HepG2 (cell line): ENCODE measurements around the gene PLXDC2.

Source experiments
- EED ChIP-seq: sonication (generic); formaldehyde crosslinking; IDR thresholded peaks from 2 replicates; pipeline ENCODE4 v1.5.0; 2020; ENCODE audit warnings: mild to moderate bottlenecking, missing genetic modification reagents
- FOXP1 ChIP-seq, 2 experiments: fragments of 450-650 bp in 1 of 2; IDR thresholded peaks; 2 replicates each; pipeline ENCODE4 v1.6.1; 2017 to 2018; ENCODE audit warnings: antibody characterized with exemption in 1 of 2
- IRF2 ChIP-seq: IDR thresholded peaks from 2 replicates; pipeline ENCODE4 v1.6.1; 2018; ENCODE audit warnings: missing genetic modification reagents, missing compliant biosample characterization
- JUNB ChIP-seq: sonication (generic); formaldehyde crosslinking; IDR thresholded peaks from 2 replicates; pipeline ENCODE4 v1.8.0; 2022; ENCODE audit warnings: missing genetic modification reagents, mild to moderate bottlenecking, borderline replicate concordance
- NFIC ChIP-seq: IDR thresholded peaks from 2 replicates; pipeline ENCODE4 v1.6.1; 2012; ENCODE audit warnings: mild to moderate bottlenecking, low read length, inconsistent platforms
- NR2C2 ChIP-seq: sonication (generic); formaldehyde crosslinking; IDR thresholded peaks from 2 replicates; pipeline ENCODE4 v1.4.0; 2020; ENCODE audit warnings: missing genetic modification reagents, mild to moderate bottlenecking, moderate library complexity, borderline replicate concordance
- POLR2AphosphoS5 ChIP-seq: IDR thresholded peaks from 2 replicates; pipeline ENCODE4 v1.6.1; 2012; ENCODE audit warnings: low read depth, low read length
- RFX5 ChIP-seq: IDR thresholded peaks from 2 replicates; pipeline ENCODE4 v1.6.1; 2011; ENCODE audit warnings: low read depth, low read length, improper control_type of control experiment
- SRF ChIP-seq: IDR thresholded peaks from 2 replicates; pipeline ENCODE4 v1.6.1; 2011; ENCODE audit warnings: mild to moderate bottlenecking, low read depth, low read length, moderate library complexity
- ZNF670 ChIP-seq: sonication (generic); formaldehyde crosslinking; IDR thresholded peaks from 2 replicates; pipeline ENCODE4 v1.8.0; 2022; ENCODE audit warnings: mild to moderate bottlenecking, missing genetic modification reagents, borderline replicate concordance
- ZNF839 ChIP-seq: sonication (generic); formaldehyde crosslinking; IDR thresholded peaks from 2 replicates; pipeline ENCODE4 v1.4.0; 2020; ENCODE audit warnings: missing genetic modification reagents, mild to moderate bottlenecking, borderline replicate concordance
- TF ChIP-seq, protein P1 (sequence below): IDR thresholded peaks from 2 replicates; pipeline ENCODE4 v1.6.1; 2016; ENCODE audit warnings: low read depth, missing genetic modification reagents, missing compliant biosample characterization

GRCh38 chr10:19974138-19974537, 157.9 kb downstream of the PLXDC2 start:
- no peak for TF ChIP-seq ZNF839 (CRISPR knock-in tag)
- TF ChIP-seq IRF2 (CRISPR knock-in tag), result no peak
- TF ChIP-seq EED (CRISPR knock-in tag), result no peak
- TF ChIP-seq POLR2AphosphoS5, result no peak
- no peak for TF ChIP-seq NFIC
- TF ChIP-seq ZNF670 (CRISPR knock-in tag), result no peak
- no peak for TF ChIP-seq RFX5
- TF ChIP-seq NR2C2, result no peak
- no peak for TF ChIP-seq JUNB (CRISPR knock-in tag)
- TF ChIP-seq, protein P1, sequence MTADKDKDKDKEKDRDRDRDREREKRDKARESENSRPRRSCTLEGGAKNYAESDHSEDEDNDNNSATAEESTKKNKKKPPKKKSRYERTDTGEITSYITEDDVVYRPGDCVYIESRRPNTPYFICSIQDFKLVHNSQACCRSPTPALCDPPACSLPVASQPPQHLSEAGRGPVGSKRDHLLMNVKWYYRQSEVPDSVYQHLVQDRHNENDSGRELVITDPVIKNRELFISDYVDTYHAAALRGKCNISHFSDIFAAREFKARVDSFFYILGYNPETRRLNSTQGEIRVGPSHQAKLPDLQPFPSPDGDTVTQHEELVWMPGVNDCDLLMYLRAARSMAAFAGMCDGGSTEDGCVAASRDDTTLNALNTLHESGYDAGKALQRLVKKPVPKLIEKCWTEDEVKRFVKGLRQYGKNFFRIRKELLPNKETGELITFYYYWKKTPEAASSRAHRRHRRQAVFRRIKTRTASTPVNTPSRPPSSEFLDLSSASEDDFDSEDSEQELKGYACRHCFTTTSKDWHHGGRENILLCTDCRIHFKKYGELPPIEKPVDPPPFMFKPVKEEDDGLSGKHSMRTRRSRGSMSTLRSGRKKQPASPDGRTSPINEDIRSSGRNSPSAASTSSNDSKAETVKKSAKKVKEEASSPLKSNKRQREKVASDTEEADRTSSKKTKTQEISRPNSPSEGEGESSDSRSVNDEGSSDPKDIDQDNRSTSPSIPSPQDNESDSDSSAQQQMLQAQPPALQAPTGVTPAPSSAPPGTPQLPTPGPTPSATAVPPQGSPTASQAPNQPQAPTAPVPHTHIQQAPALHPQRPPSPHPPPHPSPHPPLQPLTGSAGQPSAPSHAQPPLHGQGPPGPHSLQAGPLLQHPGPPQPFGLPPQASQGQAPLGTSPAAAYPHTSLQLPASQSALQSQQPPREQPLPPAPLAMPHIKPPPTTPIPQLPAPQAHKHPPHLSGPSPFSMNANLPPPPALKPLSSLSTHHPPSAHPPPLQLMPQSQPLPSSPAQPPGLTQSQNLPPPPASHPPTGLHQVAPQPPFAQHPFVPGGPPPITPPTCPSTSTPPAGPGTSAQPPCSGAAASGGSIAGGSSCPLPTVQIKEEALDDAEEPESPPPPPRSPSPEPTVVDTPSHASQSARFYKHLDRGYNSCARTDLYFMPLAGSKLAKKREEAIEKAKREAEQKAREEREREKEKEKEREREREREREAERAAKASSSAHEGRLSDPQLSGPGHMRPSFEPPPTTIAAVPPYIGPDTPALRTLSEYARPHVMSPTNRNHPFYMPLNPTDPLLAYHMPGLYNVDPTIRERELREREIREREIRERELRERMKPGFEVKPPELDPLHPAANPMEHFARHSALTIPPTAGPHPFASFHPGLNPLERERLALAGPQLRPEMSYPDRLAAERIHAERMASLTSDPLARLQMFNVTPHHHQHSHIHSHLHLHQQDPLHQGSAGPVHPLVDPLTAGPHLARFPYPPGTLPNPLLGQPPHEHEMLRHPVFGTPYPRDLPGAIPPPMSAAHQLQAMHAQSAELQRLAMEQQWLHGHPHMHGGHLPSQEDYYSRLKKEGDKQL (CRISPR knock-in tag), result no peak
- no peak for TF ChIP-seq FOXP1 (IDR thresholded peaks at IDR 0.05)
- no peak for TF ChIP-seq FOXP1 (CRISPR knock-in tag; IDR thresholded peaks at IDR 0.05)
- no peak for TF ChIP-seq SRF
